Peyer's patch (tissue), 4 donors: ENCODE data around the gene NUP62.

ENCODE experiments used
- POLR2A ChIP-seq, 2 donors: fragments of 450-650 bp; IDR thresholded peaks; one replicate each; pipeline ENCODE4 v1.5.1; 2017; ENCODE audit warnings: antibody characterized with exemption in 2 of 2, mild to moderate bottlenecking in 2 of 2, moderate library complexity in 2 of 2
- TF ChIP-seq, protein P1 (sequence below), 6 experiments: fragments of 450-650 bp in 4 of 6; fragments of 200-600 bp in 2 of 6; sonication (generic) in 1 of 6; IDR thresholded peaks; one replicate each; pipeline ENCODE4 v1.5.1; 2017 to 2019; ENCODE audit warnings: antibody characterized with exemption in 6 of 6, mild to moderate bottlenecking in 3 of 6, moderate library complexity in 1 of 6

DNA sequence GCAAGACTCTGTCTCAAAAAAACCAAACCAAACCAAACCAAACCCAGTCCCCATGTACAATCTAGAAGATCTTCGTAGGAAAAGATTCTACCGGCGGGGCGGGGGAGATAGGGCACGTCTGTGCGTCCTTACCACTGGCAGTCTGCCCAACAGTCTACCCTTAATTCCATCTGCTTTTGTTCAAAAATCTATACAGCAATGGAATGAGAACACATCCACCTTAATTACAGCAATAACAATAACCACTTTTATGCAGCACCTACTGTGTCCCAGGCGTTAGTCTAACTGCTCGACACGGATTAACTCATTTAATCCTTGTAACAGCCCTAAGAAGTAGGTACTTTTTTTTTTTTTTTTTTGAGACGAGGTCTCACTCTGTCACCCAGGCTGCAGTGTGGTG, 2.8 kb downstream of the NUP62 start:
- no peak for TF ChIP-seq POLR2A (IDR thresholded peaks at IDR 0.05)
- TF ChIP-seq, protein P1, sequence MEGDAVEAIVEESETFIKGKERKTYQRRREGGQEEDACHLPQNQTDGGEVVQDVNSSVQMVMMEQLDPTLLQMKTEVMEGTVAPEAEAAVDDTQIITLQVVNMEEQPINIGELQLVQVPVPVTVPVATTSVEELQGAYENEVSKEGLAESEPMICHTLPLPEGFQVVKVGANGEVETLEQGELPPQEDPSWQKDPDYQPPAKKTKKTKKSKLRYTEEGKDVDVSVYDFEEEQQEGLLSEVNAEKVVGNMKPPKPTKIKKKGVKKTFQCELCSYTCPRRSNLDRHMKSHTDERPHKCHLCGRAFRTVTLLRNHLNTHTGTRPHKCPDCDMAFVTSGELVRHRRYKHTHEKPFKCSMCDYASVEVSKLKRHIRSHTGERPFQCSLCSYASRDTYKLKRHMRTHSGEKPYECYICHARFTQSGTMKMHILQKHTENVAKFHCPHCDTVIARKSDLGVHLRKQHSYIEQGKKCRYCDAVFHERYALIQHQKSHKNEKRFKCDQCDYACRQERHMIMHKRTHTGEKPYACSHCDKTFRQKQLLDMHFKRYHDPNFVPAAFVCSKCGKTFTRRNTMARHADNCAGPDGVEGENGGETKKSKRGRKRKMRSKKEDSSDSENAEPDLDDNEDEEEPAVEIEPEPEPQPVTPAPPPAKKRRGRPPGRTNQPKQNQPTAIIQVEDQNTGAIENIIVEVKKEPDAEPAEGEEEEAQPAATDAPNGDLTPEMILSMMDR (IDR thresholded peaks at IDR 0.05): no peak
